NT2/D1 (cell line): ENCODE results near the gene CLDND1.

Experiments
- DNase-seq: peaks from one replicate; pipeline ENCODE4 v3.0.0-alpha.2; 2011; ENCODE audit warnings: low read depth, low spot score
- H3K27me3 ChIP-seq: 2 replicates; pipeline ENCODE4 v1.6.0; 2011; ENCODE audit warnings: mild to moderate bottlenecking; ENCODE audit not compliant: insufficient read length, insufficient read depth
- H3K36me3 ChIP-seq: 2 replicates; pipeline ENCODE4 v1.6.1; 2011; ENCODE audit warnings: mild to moderate bottlenecking, low read length, mixed read lengths; ENCODE audit not compliant: insufficient read depth, insufficient read length
- H3K4me1 ChIP-seq: 2 replicates; pipeline ENCODE4 v1.5.1; 2011; ENCODE audit not compliant: insufficient read depth, insufficient read length
- H3K4me3 ChIP-seq: 2 replicates; pipeline ENCODE4 v1.5.1; 2011; ENCODE audit warnings: low read depth; ENCODE audit not compliant: insufficient read length
- H3K9ac ChIP-seq: 2 replicates; pipeline ENCODE4 v1.6.0; 2011; ENCODE audit warnings: low read depth; ENCODE audit not compliant: insufficient read length
- H3K9me3 ChIP-seq: 2 replicates; pipeline ENCODE4 v1.5.1; 2011; ENCODE audit warnings: mild to moderate bottlenecking, low read length; ENCODE audit not compliant: insufficient read depth
- SUZ12 ChIP-seq: IDR thresholded peaks from 2 replicates; pipeline ENCODE4 v1.6.1; 2011; ENCODE audit not compliant: insufficient read length, insufficient read depth; ENCODE audit errors: extremely low read depth
- YY1 ChIP-seq: IDR thresholded peaks from 2 replicates; pipeline ENCODE4 v1.6.1; 2011; ENCODE audit not compliant: insufficient read length, insufficient read depth
- ZNF274 ChIP-seq: IDR thresholded peaks from 2 replicates; pipeline ENCODE4 v1.6.1; 2011; ENCODE audit warnings: mild to moderate bottlenecking, low read depth, low read length

The CLDND1 gene

DNA sequence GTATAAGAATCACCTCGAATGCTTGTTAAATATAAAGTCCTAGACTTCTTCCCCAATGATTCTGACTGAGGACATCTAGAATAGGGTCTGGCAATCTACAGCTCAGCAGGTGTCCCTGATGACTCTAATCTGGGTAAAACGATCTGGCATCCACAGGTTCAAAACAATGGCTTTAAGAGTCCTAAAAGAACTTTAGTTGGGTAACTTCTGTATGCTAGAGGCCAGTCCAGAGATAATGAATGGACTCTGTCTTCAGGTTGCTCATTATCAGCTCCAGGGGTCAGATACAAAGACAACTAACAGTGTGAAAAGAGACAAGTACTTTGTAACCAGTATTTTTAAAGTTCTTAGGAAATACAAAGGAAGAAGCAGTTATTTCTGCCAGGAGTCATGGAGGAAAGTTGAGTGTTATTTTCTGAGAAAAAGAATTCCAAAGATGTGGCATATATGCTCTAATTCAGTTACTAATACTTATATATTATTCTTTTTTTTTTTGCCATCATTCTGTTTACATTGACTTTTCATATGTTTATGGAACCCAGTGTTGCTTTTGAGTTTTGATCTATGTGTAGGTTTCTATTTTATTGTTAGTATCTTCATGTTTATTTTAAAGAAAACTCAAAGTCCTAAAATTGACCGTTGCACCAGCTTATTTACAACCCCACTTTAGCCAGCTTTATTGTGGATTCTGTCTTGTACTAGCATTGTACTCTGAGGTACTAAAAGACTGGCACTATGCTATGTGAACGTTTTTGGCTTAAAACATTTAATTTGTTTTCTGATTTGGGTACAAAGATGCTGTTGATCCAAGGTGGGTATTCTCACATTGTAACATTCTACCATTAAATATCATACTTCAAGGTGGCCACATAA is 6.0 kb upstream of the CLDND1 start:
- H3K4me1 ChIP-seq = no peaks in the 10 kb centered on the region
- no peak for TF ChIP-seq YY1
- no peak for TF ChIP-seq ZNF274
- no peak for TF ChIP-seq SUZ12
- H3K36me3 ChIP-seq = no peaks in the 10 kb centered on the region
- no peak for DNase-seq
- H3K9me3 ChIP-seq = no peaks in the 10 kb centered on the region
- no peaks in the 10 kb centered on the region for H3K27me3 ChIP-seq
- H3K4me3 ChIP-seq = no peak overlapping the region
- no peak overlapping the region for H3K9ac ChIP-seq

GRCh38 chr3:98525494-98525893 is 2.8 kb upstream of the CLDND1 start:
- Histone ChIP-seq H3K9ac (no peak overlapping the region), H3K4me1 (no peaks in the 10 kb centered on the region), H3K27me3 (no peaks in the 10 kb centered on the region), H3K4me3 (no peak overlapping the region), H3K36me3 (peaks cover 8% of the 10 kb centered on the region), H3K9me3 (no peaks in the 10 kb centered on the region)
- DNase-seq = no peak
- no peak for TF ChIP-seq SUZ12
- TF ChIP-seq YY1 = no peak
- TF ChIP-seq ZNF274 = no peak

DNA sequence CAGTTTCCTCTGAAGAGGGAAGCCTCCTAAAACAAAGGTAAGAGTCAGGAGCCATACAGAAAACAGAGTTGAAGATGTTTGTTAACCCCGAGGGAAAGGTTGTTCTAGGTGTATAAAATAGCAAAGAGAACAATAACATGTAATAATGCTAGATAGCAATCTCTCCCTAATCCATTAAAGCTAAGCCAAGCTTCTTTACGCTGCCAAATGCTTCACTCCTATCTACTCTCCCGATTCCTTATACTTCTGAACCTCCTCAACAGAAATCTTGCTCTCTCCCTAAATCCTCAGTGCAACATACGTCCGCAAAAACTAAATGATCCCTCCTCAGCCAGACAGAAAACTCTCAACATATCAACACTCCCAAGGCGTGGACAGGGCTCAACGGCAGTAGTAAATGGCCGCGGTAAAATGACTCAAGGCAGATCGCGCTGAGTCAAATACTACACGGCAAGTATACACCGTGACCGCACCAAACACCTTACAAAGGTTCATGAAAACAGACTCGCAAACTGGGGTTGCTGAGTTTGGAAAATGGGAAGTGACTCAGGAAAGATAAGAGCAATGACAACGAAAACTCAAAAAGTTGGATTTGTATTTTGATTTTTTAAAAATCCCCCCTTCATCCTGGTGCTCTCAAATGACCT is 682 bp downstream of the CLDND1 start:
- no peaks in the 10 kb centered on the region for H3K9me3 ChIP-seq
- TF ChIP-seq SUZ12 (no peak), ZNF274 (no peak), YY1 (peak; percentile 10)
- H3K36me3 ChIP-seq = peaks cover 43% of the 10 kb centered on the region
- no peak for DNase-seq
- peak overlapping the region; percentile 58 for H3K9ac ChIP-seq
- H3K27me3 ChIP-seq = no peaks in the 10 kb centered on the region
- no peaks in the 10 kb centered on the region for H3K4me1 ChIP-seq
- H3K4me3 ChIP-seq = peak overlapping the region; percentile 70

GRCh38 chr3:98519351-98519750 is 3.4 kb downstream of the CLDND1 start:
- Histone ChIP-seq H3K4me3 (no peak overlapping the region), H3K9ac (no peak overlapping the region), H3K4me1 (no peaks in the 10 kb centered on the region), H3K9me3 (no peaks in the 10 kb centered on the region), H3K27me3 (no peaks in the 10 kb centered on the region), H3K36me3 (peaks cover 66% of the 10 kb centered on the region)
- TF ChIP-seq SUZ12 (no peak), YY1 (no peak), ZNF274 (no peak)
- no peak for DNase-seq

- H3K4me3 ChIP-seq = no peak overlapping the region
- H3K4me1 ChIP-seq = no peaks in the 10 kb centered on the region
- H3K9ac ChIP-seq = no peak overlapping the region
- no peaks in the 10 kb centered on the region for H3K9me3 ChIP-seq
- H3K27me3 ChIP-seq = no peaks in the 10 kb centered on the region
- no peak for TF ChIP-seq SUZ12
- no peak for TF ChIP-seq ZNF274
- TF ChIP-seq YY1 = no peak
- peaks cover 66% of the 10 kb centered on the region for H3K36me3 ChIP-seq
- no peak for DNase-seq
Measured at GRCh38 chr3:98518816-98519215, 3.9 kb downstream of the CLDND1 start.

GRCh38 chr3:98514948-98515347 is 7.8 kb downstream of the CLDND1 start:
- Histone ChIP-seq H3K9me3 (no peaks in the 10 kb centered on the region), H3K4me1 (no peaks in the 10 kb centered on the region), H3K36me3 (peaks cover 53% of the 10 kb centered on the region), H3K4me3 (no peak overlapping the region), H3K9ac (no peak overlapping the region), H3K27me3 (no peaks in the 10 kb centered on the region)
- no peak for TF ChIP-seq ZNF274
- no peak for TF ChIP-seq YY1
- TF ChIP-seq SUZ12 = no peak
- DNase-seq = no peak

DNA sequence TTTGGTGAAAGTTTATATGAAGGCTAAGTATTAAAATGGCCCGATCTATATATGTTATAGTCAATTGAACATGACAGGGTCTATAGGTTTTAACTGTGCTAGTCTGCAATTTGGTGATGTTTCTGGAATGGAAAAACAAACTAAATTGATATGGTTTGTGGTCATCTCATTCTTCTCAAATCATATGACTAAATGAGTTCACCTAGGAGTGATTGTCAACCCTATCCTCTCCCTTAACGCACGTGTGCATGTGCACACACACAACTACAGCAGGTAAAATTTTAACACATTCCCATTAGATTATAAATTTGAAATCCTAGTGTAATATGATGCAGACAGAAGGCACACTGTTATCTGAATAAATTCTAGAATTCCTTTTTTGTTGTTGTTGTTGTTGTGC is 9.0 kb downstream of the CLDND1 start:
- Histone ChIP-seq H3K4me1 (no peaks in the 10 kb centered on the region), H3K9ac (no peak overlapping the region), H3K4me3 (no peak overlapping the region), H3K27me3 (no peaks in the 10 kb centered on the region), H3K9me3 (no peaks in the 10 kb centered on the region), H3K36me3 (peaks cover 40% of the 10 kb centered on the region)
- TF ChIP-seq SUZ12 = no peak
- DNase-seq = no peak
